ENCODE data around the gene PHTF2. TPM values are rescaled to one million over a fixed set of nuclear protein-coding genes. Genes with fewer than 3 reads are reported as not detected.
"Not testable (repeated sequence)": the region's sequence is repeated elsewhere in the genome, so short reads cannot be mapped to it uniquely, and the experiment has no call there.

PHTF2 gene
- total RNA-seq, 2 experiments from 2014 or later = 26.9 to 62.4 TPM

DNA sequence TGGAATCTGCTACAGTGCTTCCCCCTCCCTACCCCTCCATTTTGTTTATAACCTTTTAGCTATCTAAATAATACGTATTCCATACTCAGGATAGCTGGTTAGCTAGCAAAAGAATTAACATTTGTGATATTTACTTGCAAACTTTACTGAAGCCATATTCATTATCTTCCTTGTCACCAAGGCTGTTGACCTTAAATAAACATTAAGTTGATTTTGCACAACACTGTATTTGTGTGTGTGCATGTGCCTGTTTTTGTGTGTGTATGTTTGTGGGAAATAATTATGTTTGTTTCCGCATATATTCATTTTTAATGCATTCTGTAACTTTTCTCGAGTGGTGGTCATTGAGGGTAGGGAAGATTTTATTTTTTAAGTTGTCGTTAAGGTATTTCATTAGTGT is 16.2 kb upstream of the PHTF2 start:
- ChIA-PET CTCF (ENCODE audit: unreplicated experiment) (no interaction called here), POLR2A (no interaction called here)
- TF ChIP-seq EZH2phosphoT487 (IDR thresholded peaks at IDR 0.05; ENCODE audit: borderline replicate concordance, low read depth, low read length) = no peak
- TF ChIP-seq CTCF (conservative IDR thresholded peaks at IDR 0.05; ENCODE audit: low read length) = no peak
- intact Hi-C loops (cut with micrococcal nuclease; ENCODE audit: unreplicated experiment) = no loop called here
- H3K9me3 ChIP-seq (ENCODE audit: low read length) = no peaks in the 10 kb centered on the region
- no peak overlapping the region for H3K4me2 ChIP-seq (ENCODE audit: low read length)
- H2AFZ ChIP-seq (ENCODE audit: low read length) = no peak overlapping the region
- H3K9me2 ChIP-seq (ENCODE audit: insufficient read depth, low read length) = no peaks in the 10 kb centered on the region
- DNase-seq (ENCODE audit: low spot score) = no peak
- 0 out of 2 replicates have a peak, but pooled peaks cover under 1% of the 10 kb centered on the region for H3K79me2 ChIP-seq (ENCODE audit: insufficient read depth, low read depth, low read length)
- BruUV-seq (replicated peaks) = no TSS peak
- H3K36me3 ChIP-seq (ENCODE audit: insufficient read depth, low read length) = peaks cover 93% of the 10 kb centered on the region
- no peak overlapping the region for H3K4me3 ChIP-seq (ENCODE audit: low read depth, low read length, poor library complexity, severe bottlenecking)
- H3K27ac ChIP-seq (ENCODE audit: low read depth, low read length, poor library complexity, severe bottlenecking) = no peak overlapping the region
- H3K4me1 ChIP-seq (ENCODE audit: insufficient read depth, low read length, poor library complexity, severe bottlenecking) = no peaks in the 10 kb centered on the region
- H4K20me1 ChIP-seq (ENCODE audit: insufficient read depth, low read length) = no peaks in the 10 kb centered on the region

- no peak overlapping the region for H3K27ac ChIP-seq (ENCODE audit: low read depth, low read length, poor library complexity, severe bottlenecking)
- H3K4me2 ChIP-seq (ENCODE audit: low read length) = no peak overlapping the region
- no peaks in the 10 kb centered on the region for H3K9me2 ChIP-seq (ENCODE audit: insufficient read depth, low read length)
- no peak overlapping the region for H2AFZ ChIP-seq (ENCODE audit: low read length)
- intact Hi-C loops (cut with micrococcal nuclease; ENCODE audit: unreplicated experiment) = no loop called here
- ChIA-PET POLR2A (interaction anchor here (0.7 to 1.3 kb wide), 2 partner anchors 12 to 115 kb away, joined by 3 read pairs; no protein-coding TSS in a partner anchor), CTCF (ENCODE audit: unreplicated experiment) (no interaction called here)
- TF ChIP-seq EZH2phosphoT487 (IDR thresholded peaks at IDR 0.05; ENCODE audit: borderline replicate concordance, low read depth, low read length) = no peak
- TF ChIP-seq CTCF (conservative IDR thresholded peaks at IDR 0.05; ENCODE audit: low read length) = no peak
- H3K79me2 ChIP-seq (ENCODE audit: insufficient read depth, low read depth, low read length) = no peaks in the 10 kb centered on the region
- H3K36me3 ChIP-seq (ENCODE audit: insufficient read depth, low read length) = peaks cover 88% of the 10 kb centered on the region
- H4K20me1 ChIP-seq (ENCODE audit: insufficient read depth, low read length) = no peaks in the 10 kb centered on the region
- no peak for DNase-seq (ENCODE audit: low spot score)
- H3K4me3 ChIP-seq (ENCODE audit: low read depth, low read length, poor library complexity, severe bottlenecking) = no peak overlapping the region
- H3K4me1 ChIP-seq (ENCODE audit: insufficient read depth, low read length, poor library complexity, severe bottlenecking) = no peaks in the 10 kb centered on the region
- H3K9me3 ChIP-seq (ENCODE audit: low read length) = no peaks in the 10 kb centered on the region
- no TSS peak for BruUV-seq (replicated peaks)
These were observed 15.5 kb upstream of the PHTF2 start for GRCh38 chr7:77783111-77783510.

DNA sequence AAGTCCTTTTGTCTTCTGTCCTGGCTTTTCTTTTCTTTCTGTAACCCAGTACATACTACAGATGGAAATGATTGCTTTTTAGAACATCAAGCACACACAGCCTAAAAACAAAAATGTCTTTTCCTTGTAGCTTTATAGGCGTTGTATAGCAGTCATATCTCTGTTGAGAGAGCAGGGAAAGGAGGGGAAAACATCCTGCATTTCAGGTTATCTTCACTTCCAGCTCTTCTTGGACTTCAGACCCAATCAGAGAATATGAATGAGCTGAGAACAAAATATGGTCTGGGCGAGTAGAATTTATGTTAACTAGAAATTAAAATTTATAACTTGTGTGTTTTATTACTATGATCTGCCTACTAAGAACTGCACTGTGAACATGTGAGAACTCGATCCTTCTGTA is 15.0 kb upstream of the PHTF2 start:
- H3K9me2 ChIP-seq (ENCODE audit: insufficient read depth, low read length) = no peaks in the 10 kb centered on the region
- BruUV-seq (replicated peaks) = no TSS peak
- no peaks in the 10 kb centered on the region for H3K9me3 ChIP-seq (ENCODE audit: low read length)
- CTCF ChIA-PET (ENCODE audit: unreplicated experiment) = no interaction called here
- no peak overlapping the region for H3K4me3 ChIP-seq (ENCODE audit: low read depth, low read length, poor library complexity, severe bottlenecking)
- no peaks in the 10 kb centered on the region for H3K4me1 ChIP-seq (ENCODE audit: insufficient read depth, low read length, poor library complexity, severe bottlenecking)
- H3K79me2 ChIP-seq (ENCODE audit: insufficient read depth, low read depth, low read length) = no peaks in the 10 kb centered on the region
- no peak overlapping the region for H3K27ac ChIP-seq (ENCODE audit: low read depth, low read length, poor library complexity, severe bottlenecking)
- POLR2A ChIA-PET = interaction anchor here (0.7 to 1.3 kb wide), 2 partner anchors 12 to 114 kb away, joined by 3 read pairs; no protein-coding TSS in a partner anchor
- H3K36me3 ChIP-seq (ENCODE audit: insufficient read depth, low read length) = peaks cover 84% of the 10 kb centered on the region
- no peak overlapping the region for H2AFZ ChIP-seq (ENCODE audit: low read length)
- H3K4me2 ChIP-seq (ENCODE audit: low read length) = no peak overlapping the region
- no peak for TF ChIP-seq EZH2phosphoT487 (IDR thresholded peaks at IDR 0.05; ENCODE audit: borderline replicate concordance, low read depth, low read length)
- TF ChIP-seq CTCF (conservative IDR thresholded peaks at IDR 0.05; ENCODE audit: low read length) = no peak
- no peaks in the 10 kb centered on the region for H4K20me1 ChIP-seq (ENCODE audit: insufficient read depth, low read length)
- no peak for DNase-seq (ENCODE audit: low spot score)
- intact Hi-C loops (cut with micrococcal nuclease; ENCODE audit: unreplicated experiment) = no loop called here

DNA sequence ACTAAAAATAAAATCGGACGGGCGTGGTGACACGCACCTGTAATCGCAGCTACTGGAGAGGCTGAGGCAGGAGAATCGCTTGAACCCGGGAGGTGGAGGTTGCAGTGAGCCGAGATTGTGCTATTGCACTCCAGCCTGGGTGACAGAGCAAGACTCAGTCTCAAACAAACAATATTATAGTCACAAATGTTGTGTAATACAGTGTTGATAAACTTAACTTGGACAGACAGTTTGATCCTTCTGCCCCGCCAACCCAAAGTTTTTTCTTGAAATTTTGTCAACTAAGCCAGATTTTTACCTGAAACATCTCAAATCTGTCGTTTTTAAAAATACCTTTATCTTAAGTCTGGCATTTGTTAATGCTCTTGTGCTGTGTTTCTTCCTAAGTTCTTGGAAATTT is 14.1 kb upstream of the PHTF2 start:
- CTCF ChIA-PET (ENCODE audit: unreplicated experiment); H3K4me3 ChIP-seq (ENCODE audit: low read depth, low read length, poor library complexity, severe bottlenecking); intact Hi-C loops (cut with micrococcal nuclease; ENCODE audit: unreplicated experiment); DNase-seq (ENCODE audit: low spot score); H3K79me2 ChIP-seq (ENCODE audit: insufficient read depth, low read depth, low read length); H3K9me3 ChIP-seq (ENCODE audit: low read length); H3K4me2 ChIP-seq (ENCODE audit: low read length); H3K27ac ChIP-seq (ENCODE audit: low read depth, low read length, poor library complexity, severe bottlenecking); H3K9me2 ChIP-seq (ENCODE audit: insufficient read depth, low read length); H3K4me1 ChIP-seq (ENCODE audit: insufficient read depth, low read length, poor library complexity, severe bottlenecking); H2AFZ ChIP-seq (ENCODE audit: low read length); BruUV-seq (replicated peaks); POLR2A ChIA-PET; H4K20me1 ChIP-seq (ENCODE audit: insufficient read depth, low read length): not testable (repeated sequence)
- H3K36me3 ChIP-seq (ENCODE audit: insufficient read depth, low read length) = peaks cover 80% of the 10 kb centered on the region

All from OCI-LY7 (cell line).